Neutrophil (primary cell): Measurements from ENCODE around the gene RRP36.

Experiments
- H3K27ac ChIP-seq: fragments of 200-600 bp; sonication (generic); 2 replicates; pipeline ENCODE4 v1.5.1; 2016; ENCODE audit warnings: mild to moderate bottlenecking, moderate library complexity
- H3K27me3 ChIP-seq: fragments of 200-600 bp; sonication (generic); 2 replicates; pipeline ENCODE4 v1.6.0; 2016; ENCODE audit warnings: mild to moderate bottlenecking
- H3K36me3 ChIP-seq: fragments of 200-600 bp; sonication (generic); 2 replicates; pipeline ENCODE4 v1.5.1; 2017
- H3K4me1 ChIP-seq, 2 experiments: fragments of 200-600 bp in 1 of 2; sonication (generic) in 1 of 2; 1 replicate in 1 of 2; 2 replicates in 1 of 2; pipeline versions ENCODE4 v1.5.1 to v1.6.1; 2013 to 2016; ENCODE audit warnings: low read depth in 1 of 2, low read length in 1 of 2, mild to moderate bottlenecking in 1 of 2, moderate library complexity in 1 of 2; ENCODE audit not compliant: control insufficient read depth in 1 of 2, insufficient read depth in 1 of 2
- H3K4me3 ChIP-seq, 2 experiments: fragments of 200-600 bp in 1 of 2; sonication (generic) in 1 of 2; 1 replicate in 1 of 2; 2 replicates in 1 of 2; pipeline ENCODE4 v1.5.1; 2013 to 2016; ENCODE audit warnings: low read depth in 1 of 2, low read length in 1 of 2, mild to moderate bottlenecking in 1 of 2, moderate library complexity in 1 of 2
- H3K9me3 ChIP-seq: fragments of 200-600 bp; sonication (generic); 2 replicates; pipeline ENCODE4 v1.5.1; 2016
- CTCF ChIP-seq: fragments of 200-600 bp; sonication (generic); IDR thresholded peaks from 2 replicates; pipeline ENCODE4 v1.5.1; 2016; ENCODE audit warnings: antibody characterized with exemption

RRP36 gene

GRCh38 chr6:43062818-43063217 is 41.4 kb downstream of the RRP36 start:
- Histone ChIP-seq H3K36me3 (peaks cover 27% of the 10 kb centered on the region), H3K27me3 (no peaks in the 10 kb centered on the region), H3K4me3 (no peak overlapping the region), H3K9me3 (no peaks in the 10 kb centered on the region), H3K27ac (no peak overlapping the region), H3K4me1 (peaks cover 17 to 19% of the 10 kb centered on the region in 2 experiments)
- no peak for TF ChIP-seq CTCF

DNA sequence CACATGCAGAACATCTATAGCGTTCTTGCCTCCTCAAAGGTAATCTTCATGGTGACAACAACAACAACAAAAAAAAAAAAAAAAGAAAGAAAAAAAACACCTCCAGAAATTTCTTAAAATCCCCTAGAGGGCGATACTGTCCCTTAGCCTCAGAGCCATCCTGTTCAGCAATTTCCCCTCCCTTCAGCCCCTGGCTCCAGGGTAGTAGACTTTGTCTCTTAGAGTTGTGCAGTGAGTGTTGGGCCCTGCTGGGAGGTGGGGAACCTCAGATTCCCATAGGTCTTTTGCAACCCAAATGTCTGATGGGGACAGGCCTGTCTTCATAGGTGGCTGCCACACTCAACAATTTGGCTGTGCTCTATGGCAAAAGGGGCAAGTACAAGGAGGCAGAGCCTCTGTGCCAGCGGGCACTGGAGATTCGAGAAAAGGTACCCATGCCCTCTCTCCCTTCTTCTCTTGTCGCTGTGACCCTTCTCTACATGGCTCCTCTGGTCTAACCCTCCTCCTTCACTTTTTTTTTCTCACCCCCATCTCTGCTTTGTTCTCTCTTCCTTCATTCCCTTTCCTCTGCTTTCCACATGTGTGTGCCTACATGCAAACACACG is 48.7 kb downstream of the RRP36 start:
- H3K36me3 ChIP-seq = peaks cover 36% of the 10 kb centered on the region

GRCh38 chr6:43074847-43075669 is 53.6 kb downstream of the RRP36 start:
- no peak overlapping the region for H3K27ac ChIP-seq
- peaks cover 24% of the 10 kb centered on the region for H3K36me3 ChIP-seq
- no peak overlapping the region for H3K4me3 ChIP-seq
- no peaks in the 10 kb centered on the region for H3K9me3 ChIP-seq
- H3K4me1 ChIP-seq = peaks cover 10 to 12% of the 10 kb centered on the region in 2 experiments
- peaks cover 40% of the 10 kb centered on the region for H3K27me3 ChIP-seq
- TF ChIP-seq CTCF = no peak

More for the DNA sequence above, 48.7 kb downstream of the RRP36 start:
- no peak overlapping the region for H3K27ac ChIP-seq
- H3K9me3 ChIP-seq = no peaks in the 10 kb centered on the region
- no peak overlapping the region for H3K4me3 ChIP-seq
- TF ChIP-seq CTCF = no peak
- peaks cover 5% of the 10 kb centered on the region for H3K27me3 ChIP-seq
- H3K4me1 ChIP-seq = no peaks in the 10 kb centered on the region

GRCh38 chr6:43075670-43076463 is 54.4 kb downstream of the RRP36 start, which contains the start of gene PTK7:
Gene PTK7 (plus strand): TSS chr6:43076314. CDS start chr6:43076489, 175 bp downstream.
- Histone ChIP-seq H3K27ac (no peak within 1 kb of the TSS), H3K4me3 (peak within 1 kb of the TSS in 1 of 2 experiments; percentile 50), H3K36me3 (peaks cover 19% of the 10 kb centered on the region), H3K27me3 (peaks cover 40% of the 10 kb centered on the region), H3K4me1 (peaks cover 10 to 12% of the 10 kb centered on the region in 2 experiments), H3K9me3 (no peaks in the 10 kb centered on the region)
- no peak for TF ChIP-seq CTCF

GRCh38 chr6:43076464-43077332 is 55.3 kb downstream of the RRP36 start:
- peak overlapping the region in 1 of 2 experiments; percentile 50 for H3K4me3 ChIP-seq
- no peak overlapping the region for H3K27ac ChIP-seq
- no peak for TF ChIP-seq CTCF
- H3K9me3 ChIP-seq = no peaks in the 10 kb centered on the region
- H3K27me3 ChIP-seq = peaks cover 40% of the 10 kb centered on the region
- H3K4me1 ChIP-seq = peaks cover 10 to 12% of the 10 kb centered on the region in 2 experiments
- H3K36me3 ChIP-seq = peaks cover 19% of the 10 kb centered on the region
